GM12878 (cell line): ENCODE results near the gene GRIK3. TPM values are rescaled to one million over a fixed set of nuclear protein-coding genes. Genes with fewer than 3 reads are reported as not detected.

ENCODE experiments used
- ATAC-seq: fragments of 200-7000 bp; cut with Tn5 transposase; 3 replicates; pipeline ENCODE4 v1.9.1; 2020; ENCODE audit warnings: mild to moderate bottlenecking, moderate library complexity
- BruUV-seq: library from RNA; stranded (reverse); fragments of 400-500 nt; replicated peaks from 2 replicates; lab custom pipeline; 2021; lab: Mats Ljungman, UMichigan
- CTCF ChIA-PET: fragments of 300-600 bp; sonication (Branson Sonifier 250); formaldehyde crosslinking; extraction: SDS; loops from one replicate; lab custom pipeline; 2021; ENCODE audit warnings: inconsistent platforms; lab: Yijun Ruan, JAX
- POLR2A ChIA-PET: fragments of 350-600 bp; formaldehyde crosslinking; extraction: SDS; loops from one replicate; lab custom pipeline; 2021; ENCODE audit warnings: inconsistent platforms; lab: Charles Lee
- RAD21 ChIA-PET: fragments of 300-600 bp; sonication (Branson Sonifier 250); formaldehyde crosslinking; loops from one replicate; lab custom pipeline; 2023; ENCODE audit warnings: antibody characterized with exemption; ENCODE audit not compliant: unreplicated experiment; lab: Charles Lee
- SMC1A ChIA-PET: fragments of 300-600 bp; sonication (Branson Sonifier 250); formaldehyde crosslinking; loops from one replicate; lab custom pipeline; 2023; ENCODE audit not compliant: unreplicated experiment, uncharacterized antibody; lab: Charles Lee
- DNase-seq: peaks from one replicate; pipeline ENCODE4 v3.0.0-alpha.2; 2011; ENCODE audit warnings: low read depth, low spot score
- FAIRE-seq: peaks from 3 replicates; lab custom pipeline; 2011; peaks lifted over from hg19 to GRCh38; lab: Jason Lieb, UNC
- H2AFZ ChIP-seq: 2 replicates; pipeline ENCODE4 v1.6.0; 2011; ENCODE audit warnings: low read depth, low read length, control low read depth; ENCODE audit not compliant: control insufficient read depth
- H3K27ac ChIP-seq: 2 replicates; pipeline ENCODE4 v1.5.1; 2011; ENCODE audit warnings: control low read depth; ENCODE audit not compliant: control insufficient read depth, insufficient read depth
- H3K27me3 ChIP-seq, 2 experiments: replicated peaks in 1 of 2; 2 replicates each; pipeline versions ENCODE4 v1.6.0 to v1.6.1; 2011; ENCODE audit warnings: low read length in 1 of 2; ENCODE audit not compliant: control insufficient read depth in 2 of 2, insufficient read depth in 2 of 2
- H3K36me3 ChIP-seq, 2 experiments: 2 replicates each; pipeline ENCODE4 v1.5.1; 2011; ENCODE audit warnings: low read length in 1 of 2; ENCODE audit not compliant: control insufficient read depth in 2 of 2, insufficient read depth in 2 of 2
- H3K4me1 ChIP-seq: 2 replicates; pipeline ENCODE4 v1.6.1; 2011; ENCODE audit warnings: mild to moderate bottlenecking, low read length, moderate library complexity, mixed read lengths; ENCODE audit not compliant: control insufficient read depth, insufficient read depth
- H3K4me2 ChIP-seq: 2 replicates; pipeline ENCODE4 v1.6.0; 2011; ENCODE audit warnings: control low read depth; ENCODE audit not compliant: control insufficient read depth, insufficient read depth
- H3K4me3 ChIP-seq: fragments of 200-600 bp; sonication (generic); 2 replicates; pipeline ENCODE4 v1.5.1; 2016
- H3K79me2 ChIP-seq: 2 replicates; pipeline ENCODE4 v1.6.0; 2011; ENCODE audit warnings: low read length; ENCODE audit not compliant: control insufficient read depth, insufficient read depth
- H3K9ac ChIP-seq: 2 replicates; pipeline ENCODE4 v1.8.0; 2011; ENCODE audit warnings: low read length, control low read depth, mixed read lengths; ENCODE audit not compliant: control insufficient read depth, insufficient read depth
- H3K9me3 ChIP-seq: replicated peaks from 3 replicates; pipeline ENCODE4 v1.5.1; 2011; ENCODE audit warnings: mild to moderate bottlenecking, low read length; ENCODE audit not compliant: control insufficient read depth, insufficient read depth
- H4K20me1 ChIP-seq: 2 replicates; pipeline ENCODE4 v1.6.0; 2011; ENCODE audit not compliant: control insufficient read depth, insufficient read depth
- CBX3 ChIP-seq: fragments of 200-600 bp; sonication (generic); IDR thresholded peaks from 2 replicates; pipeline ENCODE4 v1.6.1; 2016; ENCODE audit warnings: low read depth, borderline replicate concordance
- ESRRA ChIP-seq: IDR thresholded peaks from 2 replicates; pipeline ENCODE4 v1.6.1; 2012; ENCODE audit warnings: mild to moderate bottlenecking, low read length, improper control_type of control experiment
- IRF4 ChIP-seq: IDR thresholded peaks from 2 replicates; pipeline ENCODE4 v1.6.1; 2011; ENCODE audit warnings: low read depth, low read length
- MEF2A ChIP-seq: IDR thresholded peaks from 2 replicates; pipeline ENCODE4 v1.6.1; 2011; ENCODE audit warnings: low read depth, mild to moderate bottlenecking, low read length, moderate library complexity; ENCODE audit not compliant: insufficient read depth
- NR2C2 ChIP-seq: IDR thresholded peaks from 2 replicates; pipeline ENCODE4 v1.6.1; 2011; ENCODE audit warnings: borderline replicate concordance, low read depth; ENCODE audit not compliant: control insufficient read depth, insufficient read length
- POLR2AphosphoS5 ChIP-seq: IDR thresholded peaks from 2 replicates; pipeline ENCODE4 v1.6.1; 2011; ENCODE audit warnings: mild to moderate bottlenecking, low read length, inconsistent platforms
- RB1 ChIP-seq: fragments of 450-650 bp; formaldehyde crosslinking; IDR thresholded peaks from 2 replicates; pipeline ENCODE4 v1.6.1; 2017; ENCODE audit warnings: mild to moderate bottlenecking, borderline replicate concordance
- SIN3A ChIP-seq: IDR thresholded peaks from 2 replicates; pipeline ENCODE4 v1.6.1; 2012; ENCODE audit warnings: low read depth, low read length, improper control_type of control experiment
- SMAD5 ChIP-seq: IDR thresholded peaks from 2 replicates; pipeline ENCODE4 v1.6.1; 2016; ENCODE audit warnings: antibody characterized with exemption, low read depth
- SMARCA5 ChIP-seq: fragments of 450-650 bp; IDR thresholded peaks from 2 replicates; pipeline ENCODE4 v1.6.1; 2017; ENCODE audit warnings: mild to moderate bottlenecking
- SUPT20H ChIP-seq: IDR thresholded peaks from 2 replicates; pipeline ENCODE4 v1.6.1; 2011; ENCODE audit warnings: low read depth, mild to moderate bottlenecking, low read length, moderate library complexity, borderline replicate concordance; ENCODE audit not compliant: control insufficient read depth
- TAF1 ChIP-seq: IDR thresholded peaks from 2 replicates; pipeline ENCODE4 v1.6.1; 2011; ENCODE audit warnings: mild to moderate bottlenecking, low read depth, low read length, borderline replicate concordance
- TARDBP ChIP-seq: IDR thresholded peaks from 2 replicates; pipeline ENCODE4 v1.6.1; 2016; ENCODE audit warnings: borderline replicate concordance
- ZSCAN29 ChIP-seq: fragments of 450-650 bp; IDR thresholded peaks from 2 replicates; pipeline ENCODE4 v1.6.1; 2017; ENCODE audit warnings: mild to moderate bottlenecking, moderate library complexity
- WGBS: methylation state at CpG from one replicate; pipeline ENCODE4 v1.1.6; 2016; ENCODE audit warnings: low lambda C conversion rate; ENCODE audit not compliant: insufficient replicate concordance, insufficient coverage; ENCODE audit errors: missing lambda C conversion rate; 5-methylcytosine and 5-hydroxymethylcytosine counted together
- in situ Hi-C: fragments of 300-500 bp; cut with MboI; formaldehyde crosslinking; loops from 9 replicates; pipeline ENCODE4 v1.14.3; 2018; ENCODE audit warnings: mixed read lengths
- intact Hi-C: fragments of 100-400 bp; cut with micrococcal nuclease; formaldehyde crosslinking; loops from one replicate; pipeline ENCODE4 v1.14.2; 2022; ENCODE audit not compliant: unreplicated experiment
- polyA plus RNA-seq, 11 experiments: library from polyadenylated mRNA; depleted of rRNA in 4 of 11; unstranded in 6 of 11; stranded (reverse) in 5 of 11; fragments of >200 nt; fragmentation: Nextera tagmentation in 4 of 11; fragmentation: Illumina TruSeq in 1 of 11; extraction: Ambion mirVana in 4 of 11; extraction: Trizol in 1 of 11; gene quantifications; 1 replicate in 1 of 11; 2 replicates in 10 of 11; pipeline versions ENCODE4 v1.2.1 to v1.2.3, GENCODE V29; 2011 to 2016; ENCODE audit warnings: inconsistent platforms in 2 of 11, missing spikeins in 2 of 11, low read depth in 1 of 11
- total RNA-seq, 4 experiments: library from RNA; depleted of rRNA in 3 of 4; stranded (reverse); fragments of >200 nt in 3 of 4; fragmentation: Illumina TruSeq in 1 of 4; extraction: Trizol in 1 of 4; gene quantifications; 2 replicates each; pipeline versions ENCODE4 v1.2.1 to v1.2.3, GENCODE V29; 2013 to 2021
- TF ChIP-seq, protein P1 (sequence below): fragments of 450-650 bp; IDR thresholded peaks from 2 replicates; pipeline ENCODE4 v1.6.1; 2018; ENCODE audit warnings: mild to moderate bottlenecking, low read depth, moderate library complexity; ENCODE audit not compliant: partially characterized antibody
- TF ChIP-seq, protein P2 (sequence below): fragments of 450-650 bp; IDR thresholded peaks from 2 replicates; pipeline ENCODE4 v1.6.1; 2017; ENCODE audit warnings: antibody characterized with exemption, mild to moderate bottlenecking, moderate library complexity
- TF ChIP-seq, protein P3 (sequence below): fragments of 450-650 bp; IDR thresholded peaks from 2 replicates; pipeline ENCODE4 v1.6.1; 2017; ENCODE audit warnings: mild to moderate bottlenecking

GRIK3 gene
- total and polyA plus RNA-seq, 10 of the 15 experiments (the other 5 are each of a cell fraction or from before 2014, with no cell fraction given) = not detected

DNA sequence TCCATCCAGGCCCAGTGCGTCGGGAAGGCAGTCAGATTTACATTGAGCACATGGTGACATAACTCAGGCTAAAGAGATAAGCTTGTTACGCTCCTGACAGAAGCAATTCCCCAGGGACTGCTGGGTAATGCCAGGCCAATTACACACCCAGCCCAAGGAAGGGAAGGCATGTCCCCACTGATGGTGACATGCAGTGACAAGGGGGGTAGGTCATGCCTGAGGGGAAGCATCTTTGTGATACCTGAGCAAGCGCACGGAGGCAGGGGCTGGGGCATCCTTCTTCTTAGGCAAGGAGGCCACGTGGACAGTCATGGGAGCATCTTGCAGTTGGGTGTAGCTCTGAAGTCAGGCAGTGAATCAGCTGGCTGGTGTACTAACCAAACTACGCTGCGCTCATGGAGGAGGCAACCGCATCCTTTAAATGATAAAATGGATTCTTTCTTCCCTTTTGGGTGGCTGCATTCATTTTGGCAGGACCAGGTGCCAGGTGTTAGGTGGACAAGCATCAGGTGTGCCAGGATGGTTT is 39.6 kb upstream of the GRIK3 start:
- WGBS = 41% methylated on average over 9 of the region's 9 CpGs
- no peak for ATAC-seq
- Histone ChIP-seq H3K79me2 (no peaks in the 10 kb centered on the region), H3K36me3 (no peaks in the 10 kb centered on the region), H3K27ac (no peak overlapping the region), H3K27me3 (peaks cover 2 to 4% of the 10 kb centered on the region in 2 experiments; a peak in 1 of 4 replicates), H3K4me3 (no peak overlapping the region), H3K4me2 (no peak overlapping the region), H3K4me1 (no peaks in the 10 kb centered on the region), H3K9me3 (no peaks in the 10 kb centered on the region), H3K9ac (no peak overlapping the region), H4K20me1 (no peaks in the 10 kb centered on the region), H2AFZ (no peak overlapping the region)
- SMC1A ChIA-PET = interaction anchor here (1.1 kb wide), 1 partner anchor 8 kb away, joined by 3 read pairs; no protein-coding TSS in a partner anchor
- no peak for DNase-seq
- in situ Hi-C loops = no loop called here
- RAD21 ChIA-PET = no interaction called here
- BruUV-seq = no TSS peak
- intact Hi-C loops = no loop called here
- CTCF ChIA-PET = interaction anchor here (0.6 to 1.2 kb wide), 3 partner anchors 11 to 372 kb away, joined by 3 read pairs; no protein-coding TSS in a partner anchor
- POLR2A ChIA-PET = no interaction called here
- no peak for FAIRE-seq
- TF ChIP-seq NR2C2 (no peak), RB1 (no peak), ZSCAN29 (no peak), TARDBP (no peak), IRF4 (no peak), SIN3A (no peak), MEF2A (no peak), SMAD5 (no peak), POLR2AphosphoS5 (no peak), ESRRA (no peak), SUPT20H (no peak), TAF1 (no peak), CBX3 (no peak), SMARCA5 (no peak)
- TF ChIP-seq, protein P1, sequence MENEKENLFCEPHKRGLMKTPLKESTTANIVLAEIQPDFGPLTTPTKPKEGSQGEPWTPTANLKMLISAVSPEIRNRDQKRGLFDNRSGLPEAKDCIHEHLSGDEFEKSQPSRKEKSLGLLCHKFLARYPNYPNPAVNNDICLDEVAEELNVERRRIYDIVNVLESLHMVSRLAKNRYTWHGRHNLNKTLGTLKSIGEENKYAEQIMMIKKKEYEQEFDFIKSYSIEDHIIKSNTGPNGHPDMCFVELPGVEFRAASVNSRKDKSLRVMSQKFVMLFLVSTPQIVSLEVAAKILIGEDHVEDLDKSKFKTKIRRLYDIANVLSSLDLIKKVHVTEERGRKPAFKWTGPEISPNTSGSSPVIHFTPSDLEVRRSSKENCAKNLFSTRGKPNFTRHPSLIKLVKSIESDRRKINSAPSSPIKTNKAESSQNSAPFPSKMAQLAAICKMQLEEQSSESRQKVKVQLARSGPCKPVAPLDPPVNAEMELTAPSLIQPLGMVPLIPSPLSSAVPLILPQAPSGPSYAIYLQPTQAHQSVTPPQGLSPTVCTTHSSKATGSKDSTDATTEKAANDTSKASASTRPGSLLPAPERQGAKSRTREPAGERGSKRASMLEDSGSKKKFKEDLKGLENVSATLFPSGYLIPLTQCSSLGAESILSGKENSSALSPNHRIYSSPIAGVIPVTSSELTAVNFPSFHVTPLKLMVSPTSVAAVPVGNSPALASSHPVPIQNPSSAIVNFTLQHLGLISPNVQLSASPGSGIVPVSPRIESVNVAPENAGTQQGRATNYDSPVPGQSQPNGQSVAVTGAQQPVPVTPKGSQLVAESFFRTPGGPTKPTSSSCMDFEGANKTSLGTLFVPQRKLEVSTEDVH = no peak
- TF ChIP-seq, protein P2, sequence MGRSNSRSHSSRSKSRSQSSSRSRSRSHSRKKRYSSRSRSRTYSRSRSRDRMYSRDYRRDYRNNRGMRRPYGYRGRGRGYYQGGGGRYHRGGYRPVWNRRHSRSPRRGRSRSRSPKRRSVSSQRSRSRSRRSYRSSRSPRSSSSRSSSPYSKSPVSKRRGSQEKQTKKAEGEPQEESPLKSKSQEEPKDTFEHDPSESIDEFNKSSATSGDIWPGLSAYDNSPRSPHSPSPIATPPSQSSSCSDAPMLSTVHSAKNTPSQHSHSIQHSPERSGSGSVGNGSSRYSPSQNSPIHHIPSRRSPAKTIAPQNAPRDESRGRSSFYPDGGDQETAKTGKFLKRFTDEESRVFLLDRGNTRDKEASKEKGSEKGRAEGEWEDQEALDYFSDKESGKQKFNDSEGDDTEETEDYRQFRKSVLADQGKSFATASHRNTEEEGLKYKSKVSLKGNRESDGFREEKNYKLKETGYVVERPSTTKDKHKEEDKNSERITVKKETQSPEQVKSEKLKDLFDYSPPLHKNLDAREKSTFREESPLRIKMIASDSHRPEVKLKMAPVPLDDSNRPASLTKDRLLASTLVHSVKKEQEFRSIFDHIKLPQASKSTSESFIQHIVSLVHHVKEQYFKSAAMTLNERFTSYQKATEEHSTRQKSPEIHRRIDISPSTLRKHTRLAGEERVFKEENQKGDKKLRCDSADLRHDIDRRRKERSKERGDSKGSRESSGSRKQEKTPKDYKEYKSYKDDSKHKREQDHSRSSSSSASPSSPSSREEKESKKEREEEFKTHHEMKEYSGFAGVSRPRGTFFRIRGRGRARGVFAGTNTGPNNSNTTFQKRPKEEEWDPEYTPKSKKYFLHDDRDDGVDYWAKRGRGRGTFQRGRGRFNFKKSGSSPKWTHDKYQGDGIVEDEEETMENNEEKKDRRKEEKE = no peak
- TF ChIP-seq, protein P3, sequence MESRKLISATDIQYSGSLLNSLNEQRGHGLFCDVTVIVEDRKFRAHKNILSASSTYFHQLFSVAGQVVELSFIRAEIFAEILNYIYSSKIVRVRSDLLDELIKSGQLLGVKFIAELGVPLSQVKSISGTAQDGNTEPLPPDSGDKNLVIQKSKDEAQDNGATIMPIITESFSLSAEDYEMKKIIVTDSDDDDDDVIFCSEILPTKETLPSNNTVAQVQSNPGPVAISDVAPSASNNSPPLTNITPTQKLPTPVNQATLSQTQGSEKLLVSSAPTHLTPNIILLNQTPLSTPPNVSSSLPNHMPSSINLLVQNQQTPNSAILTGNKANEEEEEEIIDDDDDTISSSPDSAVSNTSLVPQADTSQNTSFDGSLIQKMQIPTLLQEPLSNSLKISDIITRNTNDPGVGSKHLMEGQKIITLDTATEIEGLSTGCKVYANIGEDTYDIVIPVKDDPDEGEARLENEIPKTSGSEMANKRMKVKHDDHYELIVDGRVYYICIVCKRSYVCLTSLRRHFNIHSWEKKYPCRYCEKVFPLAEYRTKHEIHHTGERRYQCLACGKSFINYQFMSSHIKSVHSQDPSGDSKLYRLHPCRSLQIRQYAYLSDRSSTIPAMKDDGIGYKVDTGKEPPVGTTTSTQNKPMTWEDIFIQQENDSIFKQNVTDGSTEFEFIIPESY = no peak
